ENCODE measurements around the gene SPTBN1.

The SPTBN1 gene

GRCh38 chr2:54614819-54615218 is 158.7 kb downstream of the SPTBN1 start:
- in situ Hi-C loops (cut with HindIII; ENCODE audit: low sequenced_read_pairs): no loop called here
- no peak overlapping the region for H3K4me3 ChIP-seq (ENCODE audit: low read depth, low read length)
- TF ChIP-seq, protein P1, sequence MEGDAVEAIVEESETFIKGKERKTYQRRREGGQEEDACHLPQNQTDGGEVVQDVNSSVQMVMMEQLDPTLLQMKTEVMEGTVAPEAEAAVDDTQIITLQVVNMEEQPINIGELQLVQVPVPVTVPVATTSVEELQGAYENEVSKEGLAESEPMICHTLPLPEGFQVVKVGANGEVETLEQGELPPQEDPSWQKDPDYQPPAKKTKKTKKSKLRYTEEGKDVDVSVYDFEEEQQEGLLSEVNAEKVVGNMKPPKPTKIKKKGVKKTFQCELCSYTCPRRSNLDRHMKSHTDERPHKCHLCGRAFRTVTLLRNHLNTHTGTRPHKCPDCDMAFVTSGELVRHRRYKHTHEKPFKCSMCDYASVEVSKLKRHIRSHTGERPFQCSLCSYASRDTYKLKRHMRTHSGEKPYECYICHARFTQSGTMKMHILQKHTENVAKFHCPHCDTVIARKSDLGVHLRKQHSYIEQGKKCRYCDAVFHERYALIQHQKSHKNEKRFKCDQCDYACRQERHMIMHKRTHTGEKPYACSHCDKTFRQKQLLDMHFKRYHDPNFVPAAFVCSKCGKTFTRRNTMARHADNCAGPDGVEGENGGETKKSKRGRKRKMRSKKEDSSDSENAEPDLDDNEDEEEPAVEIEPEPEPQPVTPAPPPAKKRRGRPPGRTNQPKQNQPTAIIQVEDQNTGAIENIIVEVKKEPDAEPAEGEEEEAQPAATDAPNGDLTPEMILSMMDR (IDR thresholded peaks at IDR 0.05; ENCODE audit: low read depth, low read length): no peak
- no peak for DNase-seq (ENCODE audit: low read depth, low spot score)

GRCh38 chr2:54615832-54616534 is 159.9 kb downstream of the SPTBN1 start:
- DNase-seq (ENCODE audit: low read depth, low spot score): no peak
- in situ Hi-C loops (cut with HindIII; ENCODE audit: low sequenced_read_pairs): no loop called here
- TF ChIP-seq, protein P1 (IDR thresholded peaks at IDR 0.05; ENCODE audit: low read depth, low read length): no peak
- H3K4me3 ChIP-seq (ENCODE audit: low read depth, low read length): no peak overlapping the region

GRCh38 chr2:54617409-54617808 is 161.3 kb downstream of the SPTBN1 start:
- no peak for DNase-seq (ENCODE audit: low read depth, low spot score)
- TF ChIP-seq, protein P1 (IDR thresholded peaks at IDR 0.05; ENCODE audit: low read depth, low read length): no peak
- H3K4me3 ChIP-seq (ENCODE audit: low read depth, low read length): no peak overlapping the region
- in situ Hi-C loops (cut with HindIII; ENCODE audit: low sequenced_read_pairs): no loop called here

GRCh38 chr2:54618646-54619565 is 162.8 kb downstream of the SPTBN1 start:
- TF ChIP-seq, protein P1 (IDR thresholded peaks at IDR 0.05; ENCODE audit: low read depth, low read length): no peak
- in situ Hi-C loops (cut with HindIII; ENCODE audit: low sequenced_read_pairs): no loop called here
- H3K4me3 ChIP-seq (ENCODE audit: low read depth, low read length): no peak overlapping the region
- no peak for DNase-seq (ENCODE audit: low read depth, low spot score)

DNA sequence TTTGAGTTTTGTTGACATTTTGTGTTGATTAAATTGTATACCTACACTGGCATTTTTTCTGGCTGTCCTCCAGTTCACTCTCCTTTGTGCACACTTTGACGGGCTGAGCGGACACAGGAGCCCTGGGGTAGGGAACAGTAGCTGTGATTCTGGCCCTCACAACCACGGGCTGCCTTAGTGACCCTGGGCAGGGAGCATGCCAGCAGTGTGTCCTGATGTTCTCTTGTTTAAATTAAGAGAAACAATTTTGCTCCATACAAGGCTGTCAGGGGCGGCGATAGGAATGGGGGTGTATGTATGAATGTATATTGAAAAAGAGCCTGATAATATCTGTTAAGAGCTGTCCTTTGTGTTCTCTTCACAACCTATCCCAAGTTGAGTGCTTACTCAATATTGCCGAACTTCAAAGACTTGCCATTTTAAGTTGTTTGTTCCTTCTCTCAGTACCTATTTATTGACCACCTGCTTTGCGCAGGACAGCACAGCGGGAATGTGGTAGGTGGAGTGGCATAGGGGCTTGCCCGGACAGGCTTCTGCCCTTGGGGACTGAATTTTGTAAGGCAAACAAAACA is 163.6 kb downstream of the SPTBN1 start:
- in situ Hi-C loops (cut with HindIII; ENCODE audit: low sequenced_read_pairs): no loop called here
- DNase-seq (ENCODE audit: low read depth, low spot score): no peak
- TF ChIP-seq, protein P1 (IDR thresholded peaks at IDR 0.05; ENCODE audit: low read depth, low read length): no peak
- H3K4me3 ChIP-seq (ENCODE audit: low read depth, low read length): no peak overlapping the region

DNA sequence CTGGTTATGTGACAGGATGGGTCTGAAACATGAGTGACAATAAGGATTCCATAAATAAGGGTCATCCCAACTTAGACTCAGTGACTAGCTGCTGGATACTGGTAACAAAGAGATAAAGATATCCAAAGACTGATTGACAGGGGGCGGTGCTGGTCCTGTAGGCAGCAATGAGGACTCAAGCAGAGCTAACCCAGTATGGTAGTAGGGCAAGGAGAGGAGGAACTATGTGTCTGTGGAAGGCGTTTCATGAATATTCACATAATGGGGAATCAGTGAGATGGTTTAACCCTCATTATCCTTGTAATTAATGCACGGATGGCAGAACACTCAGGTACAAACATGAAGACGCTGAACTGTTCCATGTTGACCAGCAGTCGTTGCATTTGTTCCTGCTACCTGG is 164.8 kb downstream of the SPTBN1 start:
- in situ Hi-C loops (cut with HindIII; ENCODE audit: low sequenced_read_pairs): no loop called here
- TF ChIP-seq, protein P1 (IDR thresholded peaks at IDR 0.05; ENCODE audit: low read depth, low read length): no peak
- H3K4me3 ChIP-seq (ENCODE audit: low read depth, low read length): no peak overlapping the region
- DNase-seq (ENCODE audit: low read depth, low spot score): no peak

Measured in astrocyte of the spinal cord (primary cell).